HepG2 (cell line): ENCODE data around the gene PSAPL1. TPM values are rescaled to one million over a fixed set of nuclear protein-coding genes. Genes with fewer than 3 reads are reported as not detected.

Experiments
- ATAC-seq: fragments of 200-7000 bp; cut with Tn5 transposase; 3 replicates; pipeline ENCODE4 v1.9.1; 2020; ENCODE audit warnings: mild to moderate bottlenecking, moderate library complexity
- BruUV-seq: library from RNA; stranded (reverse); fragments of 400-500 nt; replicated peaks from 2 replicates; lab custom pipeline; 2021; lab: Mats Ljungman, UMichigan
- CTCF ChIA-PET: fragments of 300-600 bp; formaldehyde crosslinking; extraction: SDS; loops from one replicate; lab custom pipeline; 2021; ENCODE audit warnings: low total read pairs, inconsistent platforms, low intra/inter-chr PET ratio; lab: Yijun Ruan, JAX
- POLR2A ChIA-PET: fragments of 350-600 bp; sonication (Branson Sonifier 250); formaldehyde crosslinking; loops from one replicate; lab custom pipeline; 2020; ENCODE audit warnings: antibody characterized with exemption, inconsistent platforms; lab: Yijun Ruan, JAX
- DNase-seq: peaks from one replicate; pipeline ENCODE4 v3.0.0-alpha.2; 2015; ENCODE audit warnings: low spot score
- FAIRE-seq: peaks from 3 replicates; lab custom pipeline; 2011; peaks lifted over from hg19 to GRCh38; lab: Jason Lieb, UNC
- H2AFZ ChIP-seq: one replicate; pipeline ENCODE4 v1.6.1; 2011; ENCODE audit warnings: low read length, inconsistent platforms
- H3K27ac ChIP-seq: fragments of 300-600 bp; 3 replicates; pipeline ENCODE4 v1.8.0; 2011; ENCODE audit warnings: mixed run types, mild to moderate bottlenecking, mixed read lengths, low read length, inconsistent platforms; ENCODE audit not compliant: insufficient read depth; ENCODE audit errors: extremely low read length
- H3K27me3 ChIP-seq, 2 experiments: fragments of 200-600 bp in 1 of 2; 2 replicates in 1 of 2; 3 replicates in 1 of 2; pipeline versions ENCODE4 v1.6.0 to v1.8.0; 2011; ENCODE audit warnings: low read length in 2 of 2, mild to moderate bottlenecking in 2 of 2, moderate library complexity in 2 of 2, inconsistent platforms in 1 of 2; ENCODE audit not compliant: insufficient read depth in 2 of 2, control insufficient read depth in 1 of 2
- H3K36me3 ChIP-seq, 2 experiments: fragments of 200-600 bp in 1 of 2; replicated peaks in 1 of 2; 2 replicates in 1 of 2; 3 replicates in 1 of 2; pipeline versions ENCODE4 v1.5.1 to v1.8.0; 2011; ENCODE audit warnings: low read length in 2 of 2, inconsistent platforms in 1 of 2; ENCODE audit not compliant: insufficient read depth in 2 of 2, control insufficient read depth in 1 of 2
- H3K4me1 ChIP-seq: 2 replicates; pipeline ENCODE4 v1.5.1; 2012; ENCODE audit warnings: low read length, inconsistent platforms; ENCODE audit not compliant: insufficient read depth
- H3K4me2 ChIP-seq: 2 replicates; pipeline ENCODE4 v1.6.0; 2011; ENCODE audit warnings: low read depth, low read length, inconsistent platforms
- H3K4me3 ChIP-seq, 3 experiments: fragments of 200-600 bp in 1 of 3; sonication (generic), shearing (Covaris generic) in 1 of 3; replicated peaks in 1 of 3; 2 replicates each; pipeline ENCODE4 v1.5.1; 2011 to 2016; ENCODE audit warnings: low read length in 3 of 3, inconsistent platforms in 2 of 3, low read depth in 2 of 3, mild to moderate bottlenecking in 2 of 3, control low read depth in 1 of 3, mixed read lengths in 1 of 3; ENCODE audit not compliant: insufficient read depth in 1 of 3
- H3K79me2 ChIP-seq: one replicate; pipeline ENCODE4 v1.6.1; 2011; ENCODE audit warnings: low read length, inconsistent platforms; ENCODE audit not compliant: insufficient read depth
- H3K9ac ChIP-seq: 2 replicates; pipeline ENCODE4 v1.6.0; 2011; ENCODE audit warnings: mild to moderate bottlenecking, low read depth, low read length, inconsistent platforms; ENCODE audit not compliant: insufficient read depth
- H3K9me3 ChIP-seq: 2 replicates; pipeline ENCODE4 v1.5.1; 2012; ENCODE audit warnings: mild to moderate bottlenecking, low read length
- H4K20me1 ChIP-seq: 2 replicates; pipeline ENCODE4 v1.6.0; 2011; ENCODE audit warnings: inconsistent platforms, mild to moderate bottlenecking, low read length, moderate library complexity; ENCODE audit not compliant: insufficient read depth
- ARID3A ChIP-seq: IDR thresholded peaks from 2 replicates; pipeline ENCODE4 v1.6.1; 2012; ENCODE audit warnings: low read depth, low read length, improper control_type of control experiment
- CEBPG ChIP-seq: IDR thresholded peaks from 2 replicates; pipeline ENCODE4 v1.6.1; 2016
- FOSL2 ChIP-seq: sonication (generic); formaldehyde crosslinking; IDR thresholded peaks from 2 replicates; pipeline ENCODE4 v1.4.0; 2020; ENCODE audit warnings: missing genetic modification reagents
- ISL2 ChIP-seq: sonication (generic); formaldehyde crosslinking; IDR thresholded peaks from 2 replicates; pipeline ENCODE4 v1.5.0; 2020; ENCODE audit warnings: missing genetic modification reagents
- LRRFIP1 ChIP-seq: sonication (generic); formaldehyde crosslinking; conservative IDR thresholded peaks from 2 replicates; pipeline ENCODE4 v1.4.0; 2020; ENCODE audit warnings: missing genetic modification reagents
- PATZ1 ChIP-seq: sonication (generic); formaldehyde crosslinking; IDR thresholded peaks from 2 replicates; pipeline ENCODE4 v1.4.0; 2020; ENCODE audit warnings: missing genetic modification reagents
- POLR2G ChIP-seq: fragments of 200-400 bp; formaldehyde crosslinking; IDR thresholded peaks from 2 replicates; pipeline ENCODE4 v1.6.1; 2018; ENCODE audit warnings: mild to moderate bottlenecking, low read depth, low read length, moderate library complexity
- PRMT3 ChIP-seq: sonication (generic); formaldehyde crosslinking; IDR thresholded peaks from 2 replicates; pipeline ENCODE4 v1.8.1; 2022; ENCODE audit warnings: low read depth, mild to moderate bottlenecking, moderate library complexity, missing genetic modification reagents, borderline replicate concordance
- SP5 ChIP-seq: IDR thresholded peaks from 2 replicates; pipeline ENCODE4 v1.6.1; 2016; ENCODE audit warnings: low read depth, borderline replicate concordance
- SRY ChIP-seq: sonication (generic); formaldehyde crosslinking; IDR thresholded peaks from 2 replicates; pipeline ENCODE4 v1.8.0; 2022; ENCODE audit warnings: mild to moderate bottlenecking, missing genetic modification reagents
- ZFX ChIP-seq: sonication (generic); formaldehyde crosslinking; IDR thresholded peaks from 2 replicates; pipeline ENCODE4 v1.4.0; 2020; ENCODE audit warnings: mild to moderate bottlenecking, low read depth, missing genetic modification reagents, moderate library complexity
- ZNF230 ChIP-seq: sonication (generic); formaldehyde crosslinking; IDR thresholded peaks from 2 replicates; pipeline ENCODE4 v1.4.0; 2020; ENCODE audit warnings: mild to moderate bottlenecking, missing genetic modification reagents
- ZNF280B ChIP-seq: sonication (generic); formaldehyde crosslinking; IDR thresholded peaks from 2 replicates; pipeline ENCODE4 v1.5.0; 2020; ENCODE audit warnings: missing genetic modification reagents, mild to moderate bottlenecking, borderline replicate concordance
- ZNF556 ChIP-seq: sonication (generic); formaldehyde crosslinking; IDR thresholded peaks from 2 replicates; pipeline ENCODE4 v1.4.0; 2020; ENCODE audit warnings: mild to moderate bottlenecking, missing genetic modification reagents, borderline replicate concordance
- WGBS: methylation state at CpG from one replicate; pipeline ENCODE4 v1.1.6; 2017; ENCODE audit warnings: low lambda C conversion rate; 5-methylcytosine and 5-hydroxymethylcytosine counted together
- in situ Hi-C: cut with HindIII; loops from 2 replicates; pipeline ENCODE4 v1.10.0; 2017; ENCODE audit warnings: low pct_unique_long_range_greater_than_20kb; ENCODE audit not compliant: extremely low pct_ligation_motif_present
- intact Hi-C: fragments of 100-400 bp; cut with micrococcal nuclease; formaldehyde crosslinking; loops from one replicate; pipeline ENCODE4 v1.10.0; 2022; ENCODE audit not compliant: unreplicated experiment
- polyA plus RNA-seq, 8 experiments: library from polyadenylated mRNA; depleted of rRNA in 3 of 8; stranded (reverse) in 7 of 8; unstranded in 1 of 8; fragments of >200 nt; fragmentation: Illumina TruSeq in 4 of 8; extraction: Trizol in 4 of 8; gene quantifications; 2 replicates each; pipeline versions ENCODE4 v1.2.1 to v1.2.3, GENCODE V29; 2011 to 2016; ENCODE audit warnings: low read depth in 4 of 8, missing spikeins in 1 of 8, mixed read lengths in 1 of 8; ENCODE audit not compliant: insufficient read depth in 1 of 8
- total RNA-seq, 5 experiments: library from RNA; depleted of rRNA; stranded (reverse); fragments of >200 nt; fragmentation: Illumina TruSeq; extraction: Trizol; gene quantifications; 2 replicates each; pipeline ENCODE4 v1.2.3, GENCODE V29; 2016; ENCODE audit warnings: low read depth in 1 of 5

Gene PSAPL1
- total and polyA plus RNA-seq, 2 of the 13 experiments (the other 11 are each of a cell fraction or from before 2014, with no cell fraction given): 0.02 to 0.16 TPM

DNA sequence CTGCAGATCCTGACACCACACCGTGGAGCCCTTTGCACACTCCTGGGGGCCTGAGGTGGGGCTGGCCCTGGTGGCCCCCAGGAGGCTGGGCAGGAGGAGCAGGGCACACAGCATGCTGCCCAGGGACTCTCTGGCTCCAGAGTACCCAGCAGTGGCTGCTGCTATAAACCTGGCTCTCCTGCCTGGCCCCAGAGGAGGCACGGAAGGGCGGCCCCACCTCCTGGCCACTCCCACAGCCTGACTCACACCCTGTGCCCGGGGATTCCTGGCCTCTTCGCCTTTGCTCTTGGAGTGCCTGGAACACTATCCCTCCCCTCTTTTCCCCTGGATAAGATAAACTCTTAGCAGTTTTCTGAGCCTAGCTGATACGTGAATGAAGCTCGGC lies at the start of gene PSAPL1 (continued):
- TF ChIP-seq ZNF280B (CRISPR knock-in tag) (no peak), PATZ1 (CRISPR knock-in tag) (peak; percentile 11; the same call in 1 of the 2 replicates), ZFX (CRISPR knock-in tag) (peak; percentile 10; the same call in 1 of the 2 replicates), FOSL2 (CRISPR knock-in tag) (peak; percentile 82), SP5 (CRISPR knock-in tag) (peak; percentile 52; the same call in 1 of the 2 replicates)
- TF ChIP-seq, all 625 proteins: peak for 6

GRCh38 chr4:7481227-7481626 lies 46.5 kb upstream of the PSAPL1 start:
- H3K9ac ChIP-seq: no peak overlapping the region
- H3K9me3 ChIP-seq: no peaks in the 10 kb centered on the region
- no peak for ATAC-seq
- no peaks in the 10 kb centered on the region for H4K20me1 ChIP-seq
- TF ChIP-seq ZNF230 (no peak), SRY (CRISPR knock-in tag) (no peak), LRRFIP1 (CRISPR knock-in tag) (no peak), ISL2 (CRISPR knock-in tag) (no peak), ZNF556 (no peak), CEBPG (CRISPR knock-in tag) (no peak), ARID3A (no peak), POLR2G (no peak), PRMT3 (CRISPR knock-in tag) (no peak)
- TF ChIP-seq, all 625 proteins: peak for 0
- DNase-seq (no peak), FAIRE-seq (no peak)
- in situ Hi-C loops (no loop called here), intact Hi-C loops (no loop called here)
- ChIA-PET POLR2A (no interaction called here), CTCF (no interaction called here)
- Histone ChIP-seq H3K4me2 (no peak overlapping the region), H3K4me1 (peaks cover 6% of the 10 kb centered on the region), H2AFZ (no peak overlapping the region), H3K4me3 (no peak overlapping the region), H3K79me2 (no peaks in the 10 kb centered on the region), H3K36me3 (no peaks in the 10 kb centered on the region), H3K27me3 (peaks cover 6 to 74% of the 10 kb centered on the region in 2 experiments), H3K27ac (no peak overlapping the region)
- no TSS peak for BruUV-seq
- 17% methylated on average over 13 of the region's 14 CpGs for WGBS
